Neuronal stem cell (in vitro differentiated cells): ENCODE measurements around the gene HMCN1.

Experiments used
- DNase-seq: peaks from one replicate; pipeline ENCODE4 v3.0.0-alpha.2; 2013; ENCODE audit warnings: low spot score
- H2AFZ ChIP-seq: one replicate; pipeline ENCODE4 v1.6.1; 2013; ENCODE audit warnings: mild to moderate bottlenecking, low read length, inconsistent platforms
- H2AK5ac ChIP-seq: 2 replicates; pipeline ENCODE4 v1.6.1; 2013; ENCODE audit warnings: low read depth, mild to moderate bottlenecking, inconsistent platforms, low read length, moderate library complexity, mixed read lengths
- H2BK120ac ChIP-seq: 2 replicates; pipeline ENCODE4 v1.6.1; 2013; ENCODE audit warnings: low read depth, mild to moderate bottlenecking, inconsistent platforms, low read length, moderate library complexity, mixed read lengths
- H2BK12ac ChIP-seq: one replicate; pipeline ENCODE4 v1.6.1; 2013; ENCODE audit warnings: low read length, inconsistent platforms
- H2BK15ac ChIP-seq: 2 replicates; pipeline ENCODE4 v1.6.1; 2013; ENCODE audit warnings: mild to moderate bottlenecking, low read length, inconsistent platforms, mixed read lengths
- H2BK5ac ChIP-seq: one replicate; pipeline ENCODE4 v1.6.1; 2013; ENCODE audit warnings: inconsistent platforms, mild to moderate bottlenecking, low read length, moderate library complexity
- H3K14ac ChIP-seq: one replicate; pipeline ENCODE4 v1.6.1; 2013; ENCODE audit warnings: low read length, inconsistent platforms
- H3K18ac ChIP-seq: 2 replicates; pipeline ENCODE4 v1.6.1; 2013; ENCODE audit warnings: low read length, inconsistent platforms
- H3K23ac ChIP-seq: 2 replicates; pipeline ENCODE4 v1.6.1; 2013; ENCODE audit warnings: low read depth, mild to moderate bottlenecking, mixed read lengths, low read length, inconsistent platforms; ENCODE audit not compliant: poor library complexity
- H3K27ac ChIP-seq: replicated peaks from 3 replicates; pipeline ENCODE4 v1.5.1; 2013; ENCODE audit warnings: low read length, inconsistent platforms
- H3K27me3 ChIP-seq, 3 experiments: 2 replicates each; pipeline ENCODE4 v1.6.1; 2013; ENCODE audit warnings: low read length in 3 of 3, mild to moderate bottlenecking in 2 of 3, inconsistent platforms in 1 of 3, low read depth in 1 of 3, mixed read lengths in 1 of 3, moderate library complexity in 1 of 3; ENCODE audit not compliant: control insufficient read depth in 3 of 3, insufficient read depth in 3 of 3
- H3K36me3 ChIP-seq, 2 donors: replicated peaks in 1 of 2; 2 replicates each; pipeline ENCODE4 v1.6.1; 2013; ENCODE audit warnings: low read length in 2 of 2; ENCODE audit not compliant: control insufficient read depth in 2 of 2, insufficient read depth in 2 of 2
- H3K4ac ChIP-seq: 2 replicates; pipeline ENCODE4 v1.6.1; 2013; ENCODE audit warnings: inconsistent platforms, mild to moderate bottlenecking, low read length, moderate library complexity
- H3K4me1 ChIP-seq, 2 donors: 1 replicate in 1 of 2; 2 replicates in 1 of 2; pipeline ENCODE4 v1.6.1; 2013; ENCODE audit warnings: low read length in 2 of 2, low read depth in 1 of 2; ENCODE audit not compliant: control insufficient read depth in 2 of 2, insufficient read depth in 1 of 2
- H3K4me2 ChIP-seq: one replicate; pipeline ENCODE4 v1.6.1; 2013; ENCODE audit warnings: mild to moderate bottlenecking, low read length, inconsistent platforms; ENCODE audit not compliant: insufficient read depth, poor library complexity, severe bottlenecking
- H3K4me3 ChIP-seq, 2 donors: 2 replicates each; pipeline ENCODE4 v1.5.1; 2013; ENCODE audit warnings: low read length in 2 of 2, mild to moderate bottlenecking in 2 of 2, inconsistent platforms in 1 of 2, moderate library complexity in 1 of 2
- H3K79me1 ChIP-seq: one replicate; pipeline ENCODE4 v1.6.1; 2013; ENCODE audit warnings: low read depth, mild to moderate bottlenecking, inconsistent platforms, low read length, moderate library complexity
- H3K9ac ChIP-seq: one replicate; pipeline ENCODE4 v1.6.1; 2013; ENCODE audit warnings: mild to moderate bottlenecking, low read depth, low read length, inconsistent platforms; ENCODE audit not compliant: poor library complexity
- H3K9me3 ChIP-seq, 2 donors: replicated peaks in 1 of 2; 2 replicates each; pipeline versions ENCODE3 to v1.6.1; 2013; ENCODE audit warnings: low read length in 2 of 2, mild to moderate bottlenecking in 2 of 2, inconsistent platforms in 1 of 2, low read depth in 1 of 2, mixed read lengths in 1 of 2, moderate library complexity in 1 of 2; ENCODE audit not compliant: control insufficient read depth in 2 of 2, insufficient read depth in 1 of 2
- H4K8ac ChIP-seq: one replicate; pipeline ENCODE4 v1.6.1; 2013; ENCODE audit warnings: low read depth, mild to moderate bottlenecking, inconsistent platforms, low read length, moderate library complexity
- H4K91ac ChIP-seq: one replicate; pipeline ENCODE4 v1.6.1; 2013; ENCODE audit warnings: low read length, low read depth, mild to moderate bottlenecking, inconsistent platforms; ENCODE audit not compliant: poor library complexity
- WGBS, 2 donors: extraction: QIAGEN DNeasy Blood & Tissue Kit; methylation state at CpG; one replicate each; pipeline ENCODE4 v1.1.7; 2013; ENCODE audit warnings: missing lambda C conversion rate in 2 of 2, mixed read lengths in 1 of 2; ENCODE audit not compliant: insufficient read length in 2 of 2, insufficient replicate concordance in 1 of 2; ENCODE audit errors: extremely low coverage in 2 of 2; 5-methylcytosine and 5-hydroxymethylcytosine counted together

HMCN1 gene

DNA sequence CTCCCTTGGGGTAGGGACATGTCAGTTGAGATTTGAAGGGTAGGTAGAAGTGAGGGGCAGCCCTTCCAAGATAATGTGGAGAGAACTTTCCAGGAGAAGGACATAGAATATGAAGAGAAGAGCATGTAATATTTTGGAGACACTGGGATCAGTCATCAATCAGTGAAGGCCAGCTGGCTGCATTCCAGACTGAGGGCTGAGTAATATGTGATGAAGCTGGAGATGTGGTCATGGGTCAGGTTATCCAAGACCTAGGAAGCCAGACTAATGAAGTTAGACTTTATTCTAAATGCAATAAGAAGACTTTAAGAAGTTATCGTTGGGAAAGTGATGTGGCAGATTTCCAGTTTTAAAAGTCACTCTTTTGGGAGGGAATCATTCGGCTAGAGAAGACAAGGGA is 262.0 kb downstream of the HMCN1 start:
- H4K8ac ChIP-seq: no peak overlapping the region
- H4K91ac ChIP-seq: no peak overlapping the region
- no peak overlapping the region for H3K27ac ChIP-seq
- H3K4me3 ChIP-seq: no peak overlapping the region
- H3K4me1 ChIP-seq: no peaks in the 10 kb centered on the region
- H2AFZ ChIP-seq: no peak overlapping the region
- H3K4ac ChIP-seq: no peak overlapping the region
- no peak overlapping the region for H3K23ac ChIP-seq
- H3K9me3 ChIP-seq: no peaks in the 10 kb centered on the region
- H3K27me3 ChIP-seq: no peaks in the 10 kb centered on the region
- no peak overlapping the region for H2AK5ac ChIP-seq
- no peak overlapping the region for H3K4me2 ChIP-seq
- H3K18ac ChIP-seq: no peak overlapping the region
- no CpG with 5 or more reads among the region's 2 CpGs for WGBS, 2 donors
- no peak overlapping the region for H2BK12ac ChIP-seq
- H2BK120ac ChIP-seq: no peak overlapping the region
- no peak overlapping the region for H2BK15ac ChIP-seq
- no peak overlapping the region for H3K9ac ChIP-seq
- no peak overlapping the region for H2BK5ac ChIP-seq
- H3K79me1 ChIP-seq: no peaks in the 10 kb centered on the region
- no peaks in the 10 kb centered on the region for H3K36me3 ChIP-seq
- H3K14ac ChIP-seq: no peak overlapping the region
- no peak for DNase-seq

DNA sequence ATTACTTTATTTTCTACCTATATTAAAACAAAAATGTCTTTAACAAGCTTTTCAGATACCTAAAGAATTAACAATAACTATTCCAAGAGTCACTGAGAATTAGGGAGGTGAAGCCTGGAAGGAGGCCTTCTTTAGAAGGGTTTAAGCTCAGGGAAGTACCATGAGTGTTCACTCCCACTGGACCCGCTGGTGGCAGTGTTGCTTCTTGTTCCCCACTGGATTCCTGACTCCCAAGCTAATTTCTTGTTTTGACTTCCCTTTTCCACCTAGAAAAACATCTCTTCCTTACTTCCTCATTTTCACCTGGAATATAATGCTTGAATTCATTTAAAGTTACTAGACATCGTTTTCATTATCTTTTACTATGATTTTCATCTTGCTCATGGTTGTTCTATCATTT is 264.2 kb downstream of the HMCN1 start:
- Histone ChIP-seq H3K4me1 (no peaks in the 10 kb centered on the region), H2AK5ac (no peak overlapping the region), H3K4me2 (no peak overlapping the region), H4K91ac (no peak overlapping the region), H3K27ac (no peak overlapping the region), H2BK5ac (no peak overlapping the region), H3K9ac (no peak overlapping the region), H3K4me3 (no peak overlapping the region), H3K18ac (no peak overlapping the region), H3K23ac (no peak overlapping the region), H3K79me1 (no peaks in the 10 kb centered on the region), H2BK15ac (no peak overlapping the region), H3K14ac (no peak overlapping the region), H2AFZ (no peak overlapping the region), H3K9me3 (no peaks in the 10 kb centered on the region), H2BK12ac (no peak overlapping the region), H3K36me3 (no peaks in the 10 kb centered on the region), H3K27me3 (no peaks in the 10 kb centered on the region), H3K4ac (no peak overlapping the region), H2BK120ac (no peak overlapping the region), H4K8ac (no peak overlapping the region)
- WGBS, 2 donors: no CpG with 5 or more reads among the region's 2 CpGs
- no peak for DNase-seq

DNA sequence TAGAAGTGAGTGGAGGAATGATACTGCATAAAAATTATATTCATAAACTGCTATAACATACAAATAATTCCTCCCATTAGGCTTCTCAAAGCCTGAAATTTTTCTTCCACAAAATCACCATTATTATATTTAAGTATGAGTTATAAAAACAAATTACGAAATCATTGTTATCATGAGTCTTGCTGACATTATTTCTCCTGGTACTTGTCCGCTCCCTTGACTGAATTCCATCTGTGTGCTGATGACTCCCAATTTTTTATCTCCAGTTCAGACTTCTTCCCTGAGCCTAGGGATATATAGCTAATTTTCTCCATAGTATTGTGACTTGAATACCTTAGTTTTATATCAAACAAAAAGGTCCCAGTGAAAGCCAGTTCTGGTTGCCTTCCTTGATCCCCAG is 268.2 kb downstream of the HMCN1 start:
- Histone ChIP-seq H3K27ac (no peak overlapping the region), H2AK5ac (no peak overlapping the region), H3K14ac (no peak overlapping the region), H3K36me3 (no peaks in the 10 kb centered on the region), H2BK120ac (no peak overlapping the region), H2BK15ac (no peak overlapping the region), H3K23ac (no peak overlapping the region), H3K4me2 (no peak overlapping the region), H3K9ac (no peak overlapping the region), H2BK12ac (no peak overlapping the region), H3K4me3 (no peak overlapping the region), H3K4me1 (no peaks in the 10 kb centered on the region), H2BK5ac (no peak overlapping the region), H3K27me3 (no peaks in the 10 kb centered on the region), H3K18ac (no peak overlapping the region), H3K9me3 (no peaks in the 10 kb centered on the region), H3K79me1 (no peaks in the 10 kb centered on the region), H2AFZ (no peak overlapping the region), H4K8ac (no peak overlapping the region), H3K4ac (no peak overlapping the region), H4K91ac (no peak overlapping the region)
- no CpG with 5 or more reads among the region's 2 CpGs for WGBS, 2 donors
- DNase-seq: no peak

DNA sequence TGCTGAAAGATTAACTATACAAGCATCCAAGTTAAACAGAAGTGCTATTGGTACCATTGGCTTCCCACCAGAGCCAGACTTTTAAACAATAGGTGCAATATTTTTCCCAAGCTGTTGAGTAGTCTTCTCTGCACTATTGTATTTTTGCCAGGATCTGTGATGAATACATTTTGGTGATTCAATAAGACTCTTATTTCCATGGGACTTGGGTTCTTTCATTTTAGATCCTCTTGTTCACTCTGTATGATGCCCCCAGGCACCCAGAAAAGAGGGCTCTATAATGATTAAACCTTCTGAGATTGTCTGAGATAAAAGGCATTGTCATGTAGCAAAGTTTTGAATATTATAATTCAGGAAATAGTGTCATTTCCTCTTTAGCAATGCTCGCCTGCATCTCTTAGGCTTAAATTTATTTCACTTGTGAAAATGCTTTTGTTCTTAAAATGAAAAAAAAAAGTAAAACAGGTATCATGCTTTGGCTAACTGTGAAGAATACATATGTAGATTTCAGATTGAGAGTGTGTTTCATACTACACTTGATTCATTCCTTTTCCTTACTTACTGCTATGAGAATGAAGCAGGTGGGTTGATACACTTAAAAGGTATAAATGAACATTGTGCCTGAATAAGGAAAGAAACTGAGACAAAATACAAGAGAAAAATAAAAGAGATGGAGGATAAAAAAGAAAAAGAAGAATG is 275.0 kb downstream of the HMCN1 start:
- WGBS, 2 donors: no CpG with 5 or more reads among the region's 1 CpG

More for the DNA sequence above, 275.0 kb downstream of the HMCN1 start:
- no peak overlapping the region for H2BK120ac ChIP-seq
- H3K4me3 ChIP-seq: no peak overlapping the region
- H3K4ac ChIP-seq: no peak overlapping the region
- no peak overlapping the region for H3K27ac ChIP-seq
- H3K4me2 ChIP-seq: no peak overlapping the region
- H3K4me1 ChIP-seq: no peaks in the 10 kb centered on the region
- no peak for DNase-seq
- H2BK15ac ChIP-seq: no peak overlapping the region
- H2AFZ ChIP-seq: no peak overlapping the region
- H3K9me3 ChIP-seq: no peaks in the 10 kb centered on the region
- no peaks in the 10 kb centered on the region for H3K79me1 ChIP-seq
- H3K14ac ChIP-seq: no peak overlapping the region
- H3K23ac ChIP-seq: no peak overlapping the region
- no peaks in the 10 kb centered on the region for H3K36me3 ChIP-seq
- H2BK12ac ChIP-seq: no peak overlapping the region
- no peak overlapping the region for H4K8ac ChIP-seq
- no peak overlapping the region for H4K91ac ChIP-seq
- H3K9ac ChIP-seq: no peak overlapping the region
- no peak overlapping the region for H2AK5ac ChIP-seq
- H3K18ac ChIP-seq: no peak overlapping the region
- H3K27me3 ChIP-seq: no peaks in the 10 kb centered on the region
- no peak overlapping the region for H2BK5ac ChIP-seq
